Endothelial cell of umbilical vein (primary cell): ENCODE measurements around the gene ATAD5.

Source experiments
- EZH2 ChIP-seq: IDR thresholded peaks from 2 replicates; pipeline ENCODE4 v1.6.1; 2012; ENCODE audit warnings: borderline replicate concordance, low read depth, mild to moderate bottlenecking, moderate library complexity, low read length, inconsistent platforms; ENCODE audit not compliant: severe bottlenecking
- FOS ChIP-seq: IDR thresholded peaks from 2 replicates; pipeline ENCODE4 v1.6.1; 2011; ENCODE audit warnings: mild to moderate bottlenecking, low read length, moderate library complexity, borderline replicate concordance; ENCODE audit not compliant: insufficient read depth
- GATA2 ChIP-seq: IDR thresholded peaks from 2 replicates; pipeline ENCODE4 v1.7.0; 2011; ENCODE audit warnings: low read depth, mild to moderate bottlenecking, moderate library complexity, mixed read lengths, low read length; ENCODE audit not compliant: insufficient read length, insufficient read depth
- JUN ChIP-seq: IDR thresholded peaks from 2 replicates; pipeline ENCODE4 v1.6.1; 2011; ENCODE audit warnings: borderline replicate concordance, low read depth; ENCODE audit not compliant: insufficient read length, insufficient read depth
- MAX ChIP-seq: IDR thresholded peaks from 2 replicates; pipeline ENCODE4 v1.6.1; 2011; ENCODE audit not compliant: insufficient read depth, insufficient read length
- POLR2A ChIP-seq: IDR thresholded peaks from 2 replicates; pipeline ENCODE4 v1.6.1; 2012; ENCODE audit warnings: low read depth, mild to moderate bottlenecking, control low read depth, low read length
- POLR2AphosphoS5 ChIP-seq: IDR thresholded peaks from 2 replicates; pipeline ENCODE4 v1.6.1; 2012; ENCODE audit warnings: low read depth, mild to moderate bottlenecking, control low read depth, low read length, moderate library complexity; ENCODE audit not compliant: insufficient read depth
- TF ChIP-seq, protein P1 (sequence below), 2 donors: IDR thresholded peaks; 1 replicate in 1 of 2; 2 replicates in 1 of 2; pipeline ENCODE4 v1.5.1; 2011; ENCODE audit warnings: low read length in 2 of 2, mild to moderate bottlenecking in 2 of 2, moderate library complexity in 2 of 2, control low read depth in 1 of 2, inconsistent platforms in 1 of 2, low read depth in 1 of 2; ENCODE audit not compliant: insufficient read depth in 1 of 2; ENCODE audit errors: extremely low read depth in 1 of 2

- TF ChIP-seq EZH2 (no peak), POLR2AphosphoS5 (no peak), POLR2A (no peak), JUN (no peak), GATA2 (no peak), FOS (no peak), MAX (no peak)
- TF ChIP-seq, protein P1, sequence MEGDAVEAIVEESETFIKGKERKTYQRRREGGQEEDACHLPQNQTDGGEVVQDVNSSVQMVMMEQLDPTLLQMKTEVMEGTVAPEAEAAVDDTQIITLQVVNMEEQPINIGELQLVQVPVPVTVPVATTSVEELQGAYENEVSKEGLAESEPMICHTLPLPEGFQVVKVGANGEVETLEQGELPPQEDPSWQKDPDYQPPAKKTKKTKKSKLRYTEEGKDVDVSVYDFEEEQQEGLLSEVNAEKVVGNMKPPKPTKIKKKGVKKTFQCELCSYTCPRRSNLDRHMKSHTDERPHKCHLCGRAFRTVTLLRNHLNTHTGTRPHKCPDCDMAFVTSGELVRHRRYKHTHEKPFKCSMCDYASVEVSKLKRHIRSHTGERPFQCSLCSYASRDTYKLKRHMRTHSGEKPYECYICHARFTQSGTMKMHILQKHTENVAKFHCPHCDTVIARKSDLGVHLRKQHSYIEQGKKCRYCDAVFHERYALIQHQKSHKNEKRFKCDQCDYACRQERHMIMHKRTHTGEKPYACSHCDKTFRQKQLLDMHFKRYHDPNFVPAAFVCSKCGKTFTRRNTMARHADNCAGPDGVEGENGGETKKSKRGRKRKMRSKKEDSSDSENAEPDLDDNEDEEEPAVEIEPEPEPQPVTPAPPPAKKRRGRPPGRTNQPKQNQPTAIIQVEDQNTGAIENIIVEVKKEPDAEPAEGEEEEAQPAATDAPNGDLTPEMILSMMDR (IDR thresholded peaks at IDR 0.05; ENCODE audit: extremely low read depth in 1 of 2, insufficient read depth in 1 of 2, low read depth in 1 of 2, low read length in 2 of 2) = no peak
Observed at GRCh38 chr17:30832438-30833124, 815 bp downstream of the ATAD5 start.
